Trophoblast cell (in vitro differentiated cells and primary cell): Measurements from ENCODE around the gene TFPT.

Source experiments
- DNase-seq, 2 donors: peaks; one replicate each; pipeline ENCODE4 v3.0.0-alpha.2; 2016
- H2AFZ ChIP-seq: 2 replicates; pipeline ENCODE4 v1.6.1; 2013; ENCODE audit warnings: low read length, moderate library complexity, mild to moderate bottlenecking; ENCODE audit not compliant: insufficient read depth, poor library complexity
- H2AK5ac ChIP-seq: 2 replicates; pipeline ENCODE4 v1.6.1; 2013; ENCODE audit warnings: mild to moderate bottlenecking, low read length
- H2BK120ac ChIP-seq: 2 replicates; pipeline ENCODE4 v1.6.1; 2013; ENCODE audit warnings: low read length, mild to moderate bottlenecking, moderate library complexity; ENCODE audit not compliant: insufficient read depth, poor library complexity
- H2BK12ac ChIP-seq: 2 replicates; pipeline ENCODE4 v1.6.1; 2013; ENCODE audit warnings: mild to moderate bottlenecking, low read length, moderate library complexity
- H2BK5ac ChIP-seq: 2 replicates; pipeline ENCODE4 v1.6.1; 2013; ENCODE audit warnings: low read length, low read depth, moderate library complexity, mild to moderate bottlenecking; ENCODE audit not compliant: poor library complexity
- H3K14ac ChIP-seq: 2 replicates; pipeline ENCODE4 v1.6.1; 2013; ENCODE audit warnings: mild to moderate bottlenecking, low read length
- H3K18ac ChIP-seq: 2 replicates; pipeline ENCODE4 v1.6.1; 2013; ENCODE audit warnings: mild to moderate bottlenecking, low read length
- H3K23ac ChIP-seq: 2 replicates; pipeline ENCODE4 v1.6.1; 2013; ENCODE audit warnings: low read length
- H3K27ac ChIP-seq: 2 replicates; pipeline ENCODE4 v1.5.1; 2013; ENCODE audit warnings: low read depth, mild to moderate bottlenecking, inconsistent platforms, low read length, moderate library complexity
- H3K27me3 ChIP-seq: 2 replicates; pipeline ENCODE4 v1.6.1; 2013; ENCODE audit warnings: inconsistent platforms, mild to moderate bottlenecking, low read length, moderate library complexity; ENCODE audit not compliant: insufficient read depth
- H3K36me3 ChIP-seq, 2 experiments: 1 replicate in 1 of 2; 2 replicates in 1 of 2; pipeline ENCODE4 v1.6.1; 2013; ENCODE audit warnings: low read length in 2 of 2, mild to moderate bottlenecking in 2 of 2, moderate library complexity in 1 of 2; ENCODE audit not compliant: insufficient read depth in 2 of 2, control insufficient read depth in 1 of 2
- H3K4ac ChIP-seq: 2 replicates; pipeline ENCODE4 v1.6.1; 2013; ENCODE audit warnings: low read depth, mild to moderate bottlenecking, low read length, moderate library complexity
- H3K4me1 ChIP-seq, 2 experiments: 1 replicate in 1 of 2; 2 replicates in 1 of 2; pipeline ENCODE4 v1.6.1; 2013; ENCODE audit warnings: low read length in 2 of 2, mild to moderate bottlenecking in 2 of 2, moderate library complexity in 1 of 2; ENCODE audit not compliant: insufficient read depth in 2 of 2, control insufficient read depth in 1 of 2
- H3K4me2 ChIP-seq: 2 replicates; pipeline ENCODE4 v1.6.1; 2013; ENCODE audit warnings: inconsistent platforms, mild to moderate bottlenecking, low read length, moderate library complexity
- H3K4me3 ChIP-seq: 2 replicates; pipeline ENCODE4 v1.5.1; 2013; ENCODE audit warnings: mild to moderate bottlenecking, low read depth, low read length, inconsistent platforms
- H3K79me1 ChIP-seq: one replicate; pipeline ENCODE4 v1.6.1; 2013; ENCODE audit warnings: low read length
- H3K79me2 ChIP-seq: 2 replicates; pipeline ENCODE4 v1.6.1; 2013; ENCODE audit warnings: low read length, mild to moderate bottlenecking; ENCODE audit not compliant: control insufficient read depth, insufficient read depth, poor library complexity
- H3K9ac ChIP-seq: 2 replicates; pipeline ENCODE4 v1.6.1; 2013; ENCODE audit warnings: mild to moderate bottlenecking, low read length
- H3K9me3 ChIP-seq: 2 replicates; pipeline ENCODE4 v1.6.1; 2013; ENCODE audit warnings: low read depth, mild to moderate bottlenecking, control low read depth, inconsistent platforms, low read length; ENCODE audit not compliant: insufficient read depth
- H4K12ac ChIP-seq: 2 replicates; pipeline ENCODE4 v1.6.1; 2013; ENCODE audit warnings: low read depth, mild to moderate bottlenecking, low read length, moderate library complexity
- H4K8ac ChIP-seq: 2 replicates; pipeline ENCODE4 v1.6.1; 2013; ENCODE audit warnings: low read depth, mild to moderate bottlenecking, low read length, moderate library complexity
- H4K91ac ChIP-seq: one replicate; pipeline ENCODE4 v1.6.1; 2013; ENCODE audit warnings: low read depth, mild to moderate bottlenecking, low read length, moderate library complexity
- WGBS: extraction: QIAGEN DNeasy Blood & Tissue Kit; methylation state at CpG from one replicate; pipeline ENCODE4 v1.1.7; 2013; ENCODE audit warnings: missing lambda C conversion rate; ENCODE audit not compliant: insufficient read length, insufficient coverage; ENCODE audit errors: extremely low coverage; 5-methylcytosine and 5-hydroxymethylcytosine counted together

TFPT gene

GRCh38 chr19:54074851-54075250, 40.6 kb downstream of the TFPT start:
- Histone ChIP-seq H4K8ac (no peak overlapping the region), H2BK12ac (no peak overlapping the region), H2AK5ac (no peak overlapping the region), H3K4ac (no peak overlapping the region), H4K12ac (no peak overlapping the region), H3K36me3 (no peaks in the 10 kb centered on the region), H2AFZ (no peak overlapping the region), H3K23ac (no peak overlapping the region), H2BK5ac (no peak overlapping the region), H4K91ac (no peak overlapping the region), H3K79me2 (no peaks in the 10 kb centered on the region), H3K79me1 (no peaks in the 10 kb centered on the region), H3K18ac (no peak overlapping the region), H3K9me3 (peaks cover 4% of the 10 kb centered on the region), H3K4me3 (no peak overlapping the region), H3K4me1 (no peaks in the 10 kb centered on the region), H3K14ac (no peak overlapping the region), H3K27ac (no peak overlapping the region), H3K4me2 (no peak overlapping the region), H3K9ac (no peak overlapping the region), H2BK120ac (no peak overlapping the region), H3K27me3 (no peaks in the 10 kb centered on the region)
- no CpG with 5 or more reads among the region's 9 CpGs for WGBS
- no peak for DNase-seq

- no peak overlapping the region for H3K9ac ChIP-seq
- H2AFZ ChIP-seq = no peak overlapping the region
- H3K4me2 ChIP-seq = no peak overlapping the region
- H4K12ac ChIP-seq = no peak overlapping the region
- H3K14ac ChIP-seq = no peak overlapping the region
- H2BK120ac ChIP-seq = no peak overlapping the region
- no peaks in the 10 kb centered on the region for H3K27me3 ChIP-seq
- no peak overlapping the region for H3K23ac ChIP-seq
- no peak overlapping the region for H4K8ac ChIP-seq
- no CpG with 5 or more reads among the region's 10 CpGs for WGBS
- H2BK12ac ChIP-seq = no peak overlapping the region
- no peaks in the 10 kb centered on the region for H3K79me1 ChIP-seq
- peaks cover 7% of the 10 kb centered on the region for H3K9me3 ChIP-seq
- DNase-seq = no peak
- no peaks in the 10 kb centered on the region for H3K79me2 ChIP-seq
- H3K4ac ChIP-seq = no peak overlapping the region
- no peak overlapping the region for H2AK5ac ChIP-seq
- H3K27ac ChIP-seq = no peak overlapping the region
- H4K91ac ChIP-seq = no peak overlapping the region
- no peaks in the 10 kb centered on the region for H3K4me1 ChIP-seq
- H2BK5ac ChIP-seq = no peak overlapping the region
- H3K18ac ChIP-seq = no peak overlapping the region
- H3K36me3 ChIP-seq = no peaks in the 10 kb centered on the region
- no peak overlapping the region for H3K4me3 ChIP-seq
These were observed 41.6 kb downstream of the TFPT start for GRCh38 chr19:54073829-54074228.

GRCh38 chr19:54069470-54069869, 46.0 kb downstream of the TFPT start:
- H3K9me3 ChIP-seq = peaks cover 7% of the 10 kb centered on the region
- no peak overlapping the region for H2BK12ac ChIP-seq
- no peak overlapping the region for H2AK5ac ChIP-seq
- no peak overlapping the region for H4K12ac ChIP-seq
- H4K91ac ChIP-seq = no peak overlapping the region
- H3K9ac ChIP-seq = no peak overlapping the region
- H3K79me2 ChIP-seq = no peaks in the 10 kb centered on the region
- no peak overlapping the region for H3K4me2 ChIP-seq
- no peak overlapping the region for H3K4ac ChIP-seq
- H4K8ac ChIP-seq = no peak overlapping the region
- H3K27me3 ChIP-seq = no peaks in the 10 kb centered on the region
- no peak overlapping the region for H2AFZ ChIP-seq
- no peak overlapping the region for H3K23ac ChIP-seq
- H3K14ac ChIP-seq = no peak overlapping the region
- H3K79me1 ChIP-seq = no peaks in the 10 kb centered on the region
- H3K36me3 ChIP-seq = no peaks in the 10 kb centered on the region
- no peak overlapping the region for H2BK5ac ChIP-seq
- DNase-seq = no peak
- H2BK120ac ChIP-seq = no peak overlapping the region
- H3K4me3 ChIP-seq = no peak overlapping the region
- no CpG with 5 or more reads among the region's 5 CpGs for WGBS
- H3K4me1 ChIP-seq = no peaks in the 10 kb centered on the region
- H3K18ac ChIP-seq = no peak overlapping the region
- no peak overlapping the region for H3K27ac ChIP-seq

GRCh38 chr19:54063350-54064116, 51.9 kb downstream of the TFPT start, which contains the start of gene VSTM1:
VSTM1 (minus strand) TSS chr19:54063897; CDS start chr19:54063777, 120 bp downstream.
- no peaks in the 10 kb centered on the region for H3K36me3 ChIP-seq
- no peak for DNase-seq
- H3K9me3 ChIP-seq = peaks cover 3% of the 10 kb centered on the region
- H2BK120ac ChIP-seq = no peak within 1 kb of the TSS
- no peak within 1 kb of the TSS for H4K91ac ChIP-seq
- no peak within 1 kb of the TSS for H3K9ac ChIP-seq
- H4K8ac ChIP-seq = no peak within 1 kb of the TSS
- H2BK5ac ChIP-seq = no peak within 1 kb of the TSS
- H3K14ac ChIP-seq = no peak within 1 kb of the TSS
- no CpG with 5 or more reads among the region's 34 CpGs for WGBS
- H3K4me1 ChIP-seq = no peaks in the 10 kb centered on the region
- no peak within 1 kb of the TSS for H4K12ac ChIP-seq
- no peak within 1 kb of the TSS for H3K23ac ChIP-seq
- no peaks in the 10 kb centered on the region for H3K79me2 ChIP-seq
- H2BK12ac ChIP-seq = no peak within 1 kb of the TSS
- H3K4me2 ChIP-seq = no peak within 1 kb of the TSS
- H3K18ac ChIP-seq = no peak within 1 kb of the TSS
- H3K79me1 ChIP-seq = no peaks in the 10 kb centered on the region
- no peak within 1 kb of the TSS for H2AK5ac ChIP-seq
- H3K27me3 ChIP-seq = no peaks in the 10 kb centered on the region
- no peak within 1 kb of the TSS for H2AFZ ChIP-seq
- no peak within 1 kb of the TSS for H3K4ac ChIP-seq
- no peak within 1 kb of the TSS for H3K27ac ChIP-seq
- no peak within 1 kb of the TSS for H3K4me3 ChIP-seq
